Esophagus muscularis mucosa (tissue), 4 donors: Measurements from ENCODE around the gene LANCL3. TPM values are rescaled to one million over a fixed set of nuclear protein-coding genes. Genes with fewer than 3 reads are reported as not detected.
"Not testable (repeated sequence)": the region's sequence is repeated elsewhere in the genome, so short reads cannot be mapped to it uniquely, and the experiment has no call there.

ENCODE experiments used
- DNase-seq: peaks from one replicate; pipeline ENCODE4 v3.0.0-alpha.2; 2017; ENCODE audit errors: extremely low spot score
- H3K27ac ChIP-seq, 4 donors: fragments of 200-600 bp; sonication (generic); replicated peaks in 1 of 4; 1 replicate in 3 of 4; 2 replicates in 1 of 4; pipeline ENCODE4 v1.5.1; 2016 to 2019; ENCODE audit warnings: mild to moderate bottlenecking in 1 of 4
- H3K27me3 ChIP-seq, 4 donors: fragments of 200-600 bp; sonication (generic); one replicate each; pipeline versions ENCODE4 v1.5.1 to v1.6.0; 2016 to 2019
- H3K36me3 ChIP-seq, 4 donors: fragments of 200-600 bp; sonication (generic); one replicate each; pipeline ENCODE4 v1.5.1; 2016 to 2019
- H3K4me1 ChIP-seq, 4 donors: fragments of 200-600 bp; sonication (generic); one replicate each; pipeline ENCODE4 v1.5.1; 2016 to 2019
- H3K4me3 ChIP-seq, 4 donors: fragments of 200-600 bp; sonication (generic); 1 replicate in 2 of 4; 2 replicates in 2 of 4; pipeline ENCODE4 v1.5.1; 2016 to 2019; ENCODE audit warnings: mild to moderate bottlenecking in 4 of 4, moderate library complexity in 1 of 4
- H3K9me3 ChIP-seq, 4 donors: fragments of 200-600 bp; sonication (generic); 1 replicate in 3 of 4; 2 replicates in 1 of 4; pipeline ENCODE4 v1.5.1; 2016 to 2019
- CTCF ChIP-seq, 3 experiments: fragments of 200-600 bp in 2 of 3; fragments of 450-650 bp in 1 of 3; sonication (generic) in 2 of 3; IDR thresholded peaks; one replicate each; pipeline ENCODE4 v1.5.1; 2017 to 2019; ENCODE audit warnings: antibody characterized with exemption in 3 of 3, mild to moderate bottlenecking in 2 of 3, moderate library complexity in 1 of 3
- EP300 ChIP-seq: sonication (generic); formaldehyde crosslinking; IDR thresholded peaks from one replicate; pipeline ENCODE4 v1.6.1; 2017; ENCODE audit warnings: antibody characterized with exemption
- POLR2A ChIP-seq: fragments of 450-650 bp; IDR thresholded peaks from one replicate; pipeline ENCODE4 v1.6.1; 2017; ENCODE audit warnings: antibody characterized with exemption, moderate library complexity, mild to moderate bottlenecking, low read depth
- POLR2AphosphoS5 ChIP-seq, 2 donors: sonication (generic); formaldehyde crosslinking; IDR thresholded peaks; one replicate each; pipeline ENCODE4 v1.6.1; 2017; ENCODE audit warnings: antibody characterized with exemption in 2 of 2
- WGBS: methylation state at CpG from one replicate; pipeline ENCODE4 v1.1.5; 2018; 5-methylcytosine and 5-hydroxymethylcytosine counted together
- intact Hi-C: fragments of 100-400 bp; cut with DNase I; formaldehyde crosslinking; loops from one replicate; pipeline ENCODE4 v1.15.1; 2023
- total RNA-seq, 4 donors: library from RNA; depleted of rRNA; stranded (reverse); fragments of >200 nt; gene quantifications; one replicate each; pipeline versions ENCODE4 v1.1.0 to v1.2.1, GENCODE V29; 2016

The LANCL3 gene
- total RNA-seq, 4 donors from 2014 or later: 0.83 to 1.7 (median 1.5) TPM

- no peak overlapping the region for H3K4me3 ChIP-seq
- no peaks in the 10 kb centered on the region for H3K9me3 ChIP-seq
- H3K27me3 ChIP-seq: no peaks in the 10 kb centered on the region
- H3K27ac ChIP-seq: peak overlapping the region; percentile 40 to 49 (median 42)
- intact Hi-C loops: no loop called here
- WGBS: 47% methylated on average over 5 of the region's 5 CpGs
- DNase-seq: no peak
- H3K36me3 ChIP-seq: no peaks in the 10 kb centered on the region
- TF ChIP-seq CTCF (IDR thresholded peaks at IDR 0.05): no peak
- no peak for TF ChIP-seq EP300
- TF ChIP-seq POLR2A: no peak
- no peak for TF ChIP-seq POLR2AphosphoS5 (IDR thresholded peaks at IDR 0.05)
- no peaks in the 10 kb centered on the region for H3K4me1 ChIP-seq
Observed at GRCh38 chrX:37578045-37578444, 6.6 kb downstream of the LANCL3 start.

- TF ChIP-seq POLR2AphosphoS5 (IDR thresholded peaks at IDR 0.05) (no peak), EP300 (no peak), POLR2A (no peak), CTCF (IDR thresholded peaks at IDR 0.05) (no peak)
- DNase-seq: no peak
- no peaks in the 10 kb centered on the region for H3K36me3 ChIP-seq
- no peaks in the 10 kb centered on the region for H3K27me3 ChIP-seq
- intact Hi-C loops: no loop called here
- no peaks in the 10 kb centered on the region for H3K9me3 ChIP-seq
- 59% methylated on average over 1 of the region's 1 CpG for WGBS
- no peaks in the 10 kb centered on the region for H3K4me1 ChIP-seq
- H3K4me3 ChIP-seq: no peak overlapping the region
- no peak overlapping the region for H3K27ac ChIP-seq
Observed at GRCh38 chrX:37580080-37580479, 8.6 kb downstream of the LANCL3 start.

- H3K9me3 ChIP-seq, H3K27ac ChIP-seq, H3K4me3 ChIP-seq, H3K4me1 ChIP-seq, H3K36me3 ChIP-seq, DNase-seq, intact Hi-C loops, H3K27me3 ChIP-seq: not testable (repeated sequence)
- WGBS: 85% methylated on average over 5 of the region's 11 CpGs
Observed at GRCh38 chrX:37587337-37587736, 15.9 kb downstream of the LANCL3 start.

- no peak for DNase-seq
- Histone ChIP-seq H3K36me3 (no peaks in the 10 kb centered on the region), H3K27me3 (no peaks in the 10 kb centered on the region), H3K9me3 (peaks cover 0 to 8% (median 0%) of the 10 kb centered on the region in 4 donors), H3K4me1 (no peaks in the 10 kb centered on the region), H3K4me3 (no peak overlapping the region), H3K27ac (no peak overlapping the region)
- 68% methylated on average over 2 of the region's 2 CpGs for WGBS
- TF ChIP-seq CTCF (IDR thresholded peaks at IDR 0.05): no peak
- intact Hi-C loops: no loop called here
Observed at GRCh38 chrX:37590047-37590446, 18.6 kb downstream of the LANCL3 start.

GRCh38 chrX:37594755-37595382 is 23.4 kb downstream of the LANCL3 start:
- TF ChIP-seq POLR2A (no peak), EP300 (no peak), POLR2AphosphoS5 (IDR thresholded peaks at IDR 0.05) (no peak), CTCF (IDR thresholded peaks at IDR 0.05) (no peak)
- Histone ChIP-seq H3K9me3 (no peaks in the 10 kb centered on the region), H3K27ac (no peak overlapping the region), H3K27me3 (no peaks in the 10 kb centered on the region), H3K4me3 (no peak overlapping the region), H3K4me1 (peaks cover 0 to 8% (median 0%) of the 10 kb centered on the region in 4 donors), H3K36me3 (no peaks in the 10 kb centered on the region)
- DNase-seq: no peak
- intact Hi-C loops: no loop called here
- 54% methylated on average over 4 of the region's 4 CpGs for WGBS
